Measurements from ENCODE around the gene GARNL3. TPM values are rescaled to one million over a fixed set of nuclear protein-coding genes. Genes with fewer than 3 reads are reported as not detected.

GARNL3 gene
- polyA plus RNA-seq, 1 donor, result 17.8 TPM

DNA sequence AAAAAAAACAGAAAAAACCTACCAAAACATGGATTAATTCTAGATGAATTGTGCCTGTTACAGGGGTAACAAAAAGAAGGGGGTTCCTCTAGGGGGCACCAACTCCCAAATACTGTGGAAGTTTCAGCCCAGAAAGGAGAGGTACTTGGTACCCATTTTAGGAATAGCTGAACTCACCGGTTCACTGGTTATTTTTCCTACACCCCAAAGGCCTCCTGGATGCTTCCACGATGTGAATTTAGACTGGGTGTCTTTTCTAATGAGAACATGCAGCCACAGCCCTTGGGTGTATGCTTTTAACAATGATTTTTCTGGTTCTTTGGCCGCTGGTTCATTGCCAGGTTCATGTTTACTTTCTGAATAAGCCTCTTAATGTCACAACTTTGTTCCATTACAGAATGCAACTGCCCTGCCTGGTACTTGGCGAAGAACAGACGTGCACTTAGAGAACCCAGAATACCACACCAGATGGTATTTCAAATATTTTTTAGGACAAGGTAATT, 46.7 kb downstream of the GARNL3 start:
- DNase-seq, result no peak

DNA sequence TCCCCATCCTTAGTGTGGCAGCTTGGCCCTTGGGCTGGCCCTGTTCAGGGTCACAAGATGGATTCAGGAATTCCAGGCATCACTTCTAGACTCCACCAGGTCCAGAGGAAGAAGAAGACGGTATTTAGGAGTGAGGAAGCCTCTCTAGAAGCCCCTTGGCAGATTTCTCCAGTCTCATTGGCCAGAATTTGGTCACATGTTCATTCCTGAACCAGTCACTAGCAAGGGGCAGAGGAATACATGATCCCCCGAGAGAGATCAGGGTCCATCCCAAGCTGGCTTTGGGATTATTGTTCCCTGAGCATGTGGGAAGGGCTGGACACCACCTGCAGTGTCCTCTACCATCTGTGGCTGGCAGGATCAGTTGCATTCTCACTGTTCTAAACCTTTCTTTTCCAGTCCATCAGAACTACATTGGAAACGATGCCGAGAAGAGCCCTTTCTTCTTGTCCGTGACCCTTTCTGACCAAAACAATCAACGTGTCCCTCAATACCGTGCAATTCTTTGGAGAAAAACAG, 48.5 kb downstream of the GARNL3 start:
- no peak for DNase-seq

DNA sequence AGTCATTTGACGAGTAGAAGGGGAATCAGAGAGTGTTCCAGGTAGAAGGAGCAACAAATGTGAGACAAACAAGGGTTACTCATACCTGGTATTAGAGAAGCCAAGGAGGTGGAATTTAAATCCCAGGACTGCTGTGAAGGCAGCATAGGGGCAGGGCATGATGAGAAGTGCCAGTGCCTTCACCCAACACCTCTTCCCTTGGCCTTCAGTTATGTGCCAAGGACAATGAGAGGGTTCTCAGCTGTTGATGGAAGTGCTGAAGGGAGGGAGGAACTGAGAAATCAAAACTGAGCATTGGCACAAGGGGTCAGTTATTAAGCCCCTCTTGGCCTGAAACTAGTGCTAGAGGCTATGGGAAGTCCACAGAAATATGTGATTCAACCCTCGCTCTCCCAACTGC, 50.3 kb downstream of the GARNL3 start:
- DNase-seq, result no peak

DNA sequence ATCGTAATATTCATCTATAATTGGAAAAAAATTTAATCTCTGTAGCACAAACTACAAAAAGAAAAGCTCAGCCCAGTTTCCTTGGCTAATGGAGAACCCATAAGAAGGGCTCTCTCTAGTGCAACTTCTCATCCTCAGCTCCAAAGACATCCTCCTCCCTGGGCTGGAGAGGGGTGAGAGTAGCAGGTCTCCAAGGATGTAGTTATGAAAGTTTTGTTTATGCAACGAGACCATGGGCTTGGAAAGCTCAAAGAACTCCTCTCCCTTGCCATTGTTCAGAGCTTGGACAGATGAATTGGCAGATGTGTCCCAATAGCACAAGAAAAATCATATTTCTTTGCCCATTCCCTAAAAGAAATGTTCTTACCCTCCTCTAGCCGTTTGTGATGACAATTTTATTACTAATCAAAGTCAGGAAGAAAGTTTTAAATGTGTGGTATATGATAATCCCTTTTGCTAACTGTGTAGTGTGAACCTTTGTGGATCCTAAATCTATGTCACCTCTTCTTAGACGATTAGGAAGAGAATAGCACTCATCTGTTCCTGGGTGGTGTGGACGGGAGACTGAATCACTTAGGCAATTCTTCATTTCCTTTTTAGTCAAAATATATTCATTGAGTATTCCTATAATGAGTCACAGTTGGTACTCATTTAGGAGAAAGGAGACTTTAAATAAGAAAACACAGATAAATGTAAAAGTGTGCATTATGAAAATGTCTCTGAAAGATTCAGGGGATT, 52.2 kb downstream of the GARNL3 start:
- no peak for DNase-seq

DNA sequence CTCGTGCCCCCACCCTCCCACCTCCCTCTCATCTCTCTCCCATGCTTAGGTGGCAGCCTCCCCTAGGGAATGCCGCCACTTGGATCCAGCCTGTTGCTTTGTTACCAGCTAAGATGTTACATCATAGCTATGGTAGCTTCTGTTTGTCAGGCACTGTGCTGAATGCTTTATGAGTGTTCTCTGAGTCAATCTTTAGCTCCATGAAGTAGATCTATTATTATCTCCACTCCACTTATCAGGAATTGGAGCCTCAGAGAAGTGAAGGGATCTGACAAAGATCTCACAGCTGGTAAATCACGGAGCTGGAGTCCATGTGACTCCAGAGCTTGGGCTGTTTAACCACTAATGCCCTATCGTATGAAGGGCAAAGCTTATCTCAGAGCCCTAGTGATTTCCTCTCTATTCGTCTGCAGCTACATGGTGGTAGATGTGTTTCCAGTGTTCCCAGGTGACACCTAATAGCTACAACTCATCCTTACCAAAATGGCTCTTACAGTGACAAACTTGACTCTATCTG, 54.1 kb downstream of the GARNL3 start:
- no peak for DNase-seq

DNA sequence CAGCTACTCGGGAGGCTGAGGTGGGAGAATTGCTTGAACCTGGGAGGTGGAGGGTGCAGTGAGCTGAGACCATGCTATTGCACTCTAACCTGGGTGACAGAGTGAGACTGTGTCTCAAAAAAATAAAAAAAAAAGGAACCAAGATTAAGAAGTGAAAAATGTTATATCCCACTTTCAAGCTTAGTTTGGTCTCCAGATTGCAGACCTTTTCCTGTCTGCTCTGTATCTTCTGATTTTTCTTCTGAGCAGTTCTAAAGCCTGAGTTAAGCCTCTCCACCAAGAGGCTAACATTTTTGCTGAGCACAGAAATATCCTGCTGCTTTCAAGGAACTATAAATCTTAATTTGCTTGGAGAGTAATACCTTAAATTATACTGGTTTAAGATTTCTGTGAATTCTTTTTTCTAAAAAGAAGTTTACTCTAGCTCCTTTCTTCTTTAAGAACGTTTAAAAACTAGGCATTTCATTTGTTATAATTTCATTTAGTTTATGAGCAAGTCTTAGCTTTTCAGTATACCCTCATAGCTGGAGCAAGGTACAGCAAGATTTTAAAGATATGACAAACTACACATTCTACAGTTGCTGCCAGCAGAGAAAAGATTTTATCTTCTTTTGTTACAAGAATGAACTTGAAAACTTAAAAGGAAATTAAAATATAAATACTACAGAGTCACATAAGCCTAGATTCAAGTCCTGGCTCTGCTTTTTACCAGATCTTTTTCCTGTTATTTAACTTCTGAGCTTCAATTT, 55.0 kb downstream of the GARNL3 start:
- DNase-seq, result no peak

DNA sequence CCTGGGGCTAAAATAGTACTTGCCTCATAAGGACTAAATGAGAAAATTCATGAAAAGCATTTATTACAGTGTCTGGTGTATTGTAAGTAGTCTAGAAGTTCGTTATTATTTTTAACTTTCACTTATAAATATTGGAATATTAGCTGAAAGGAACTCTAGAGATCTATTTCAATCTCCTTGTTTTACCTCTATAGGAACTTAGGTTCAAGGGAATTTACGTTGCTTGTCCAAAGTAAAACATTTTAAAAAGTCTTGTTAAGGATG, 55.5 kb downstream of the GARNL3 start:
- DNase-seq, result no peak

DNA sequence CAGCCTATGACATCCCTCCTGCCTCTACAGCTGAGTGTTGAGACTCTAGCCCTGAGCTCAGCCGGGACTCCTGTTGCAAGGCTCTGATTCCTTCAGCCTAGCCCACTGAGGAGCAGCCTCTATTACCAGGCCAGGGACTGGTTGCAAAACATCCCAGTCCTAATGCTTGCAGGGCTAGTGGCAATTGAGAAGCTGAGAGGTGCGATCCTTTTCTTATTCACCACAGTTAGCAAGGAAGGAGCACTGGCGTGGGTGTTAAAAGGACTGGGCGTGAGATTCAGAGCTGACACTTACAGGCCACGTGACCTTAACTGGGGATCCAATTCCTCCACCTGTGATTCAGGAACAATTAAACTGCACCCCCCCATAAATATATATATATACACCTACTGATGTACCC, 58.8 kb downstream of the GARNL3 start:
- DNase-seq, result no peak

DNA sequence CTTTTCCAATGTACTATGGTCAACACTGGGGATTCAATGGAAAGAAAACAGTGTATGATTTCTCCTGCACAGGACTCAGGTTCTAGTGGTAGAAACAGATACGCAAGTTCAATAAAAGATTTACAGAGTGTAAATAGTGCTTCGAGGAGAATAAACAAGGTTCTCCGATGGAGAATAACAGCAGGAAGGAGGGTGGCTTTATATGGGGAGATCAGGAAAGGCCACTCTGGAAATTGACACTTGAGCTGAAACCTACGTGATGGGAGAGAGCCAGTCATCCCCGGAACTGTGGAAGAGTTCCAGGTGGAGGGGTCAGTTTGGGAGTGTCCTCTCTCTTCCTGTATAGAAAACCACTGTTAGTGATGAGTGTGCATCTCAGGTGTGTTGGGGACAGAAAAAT, 65.9 kb downstream of the GARNL3 start:
- no peak for DNase-seq

DNA sequence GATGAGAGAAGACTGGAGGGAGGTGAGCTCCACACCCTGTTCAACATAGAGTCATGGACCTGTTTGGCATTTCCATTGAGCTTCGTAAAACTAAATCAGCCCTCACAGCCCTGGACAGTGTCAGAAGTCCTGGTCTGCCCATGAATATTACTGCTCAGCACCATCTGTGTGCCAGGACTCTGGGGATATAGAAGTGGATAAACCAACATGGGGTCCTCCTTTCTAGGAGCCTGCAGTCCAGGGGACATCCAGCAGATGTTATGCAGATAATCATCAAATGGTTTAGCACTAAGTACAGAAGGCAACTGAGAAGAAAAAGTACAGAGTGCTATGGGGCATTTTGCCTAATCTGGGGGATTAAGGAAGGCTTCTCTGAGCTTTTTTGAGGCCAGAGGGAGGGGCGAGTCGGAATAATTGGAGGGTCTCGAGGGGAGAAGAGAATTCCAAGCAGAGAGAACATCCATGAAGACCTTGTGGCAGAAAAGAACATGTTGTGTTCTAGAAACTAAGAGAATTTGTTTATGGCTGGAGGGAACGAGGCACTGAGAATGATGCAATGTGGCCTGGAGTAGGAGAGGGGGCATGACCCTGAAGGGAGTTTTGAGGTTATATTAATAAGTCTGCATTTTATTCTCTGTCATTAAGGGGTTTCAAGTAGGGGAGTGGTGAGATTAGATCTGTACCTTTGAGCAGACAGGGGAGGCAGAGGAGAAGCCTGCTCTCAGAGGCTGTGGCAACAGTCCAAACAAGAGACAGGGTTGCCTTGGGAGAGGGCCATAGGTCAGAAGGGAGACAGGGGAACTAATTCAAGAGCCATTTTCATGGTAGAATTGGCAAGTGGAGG, 68.9 kb downstream of the GARNL3 start:
- no peak for DNase-seq

DNA sequence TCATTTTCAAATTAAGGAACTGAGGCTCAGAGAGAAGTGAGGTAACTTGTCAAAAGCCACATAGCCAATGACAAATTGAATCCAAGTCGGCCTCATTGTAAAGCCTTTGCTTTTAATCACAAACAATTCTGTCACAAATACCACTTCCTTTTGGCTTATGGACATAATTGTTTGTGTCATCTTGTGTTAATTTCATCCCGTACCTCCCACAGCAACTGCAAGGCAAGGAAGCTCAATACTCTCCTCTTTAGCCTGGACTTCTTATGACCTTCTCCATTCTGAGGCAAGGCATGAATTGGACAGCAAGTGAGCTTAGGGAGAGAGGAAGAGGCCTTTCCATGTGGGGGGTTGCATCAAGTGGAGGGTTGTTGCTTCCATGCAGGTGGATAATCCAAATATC, 70.2 kb downstream of the GARNL3 start:
- DNase-seq, result no peak

DNA sequence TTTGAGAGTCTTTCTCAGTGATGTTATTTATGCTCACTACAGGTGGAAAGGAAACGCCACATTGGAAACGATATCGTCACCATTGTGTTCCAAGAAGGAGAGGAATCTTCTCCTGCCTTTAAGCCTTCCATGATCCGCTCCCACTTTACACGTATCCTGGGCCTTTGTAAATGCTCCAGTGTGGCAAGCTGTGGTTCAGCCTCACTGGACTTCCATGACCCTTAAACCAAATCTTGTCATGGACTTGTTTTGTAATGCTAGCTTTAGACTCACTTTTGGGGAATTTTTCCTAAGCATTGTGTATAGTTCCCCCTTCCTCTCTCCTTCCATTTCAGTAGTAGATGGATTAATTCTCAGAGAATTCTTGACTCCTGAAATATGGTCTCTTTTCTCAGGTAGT, 71.5 kb downstream of the GARNL3 start:
- no peak for DNase-seq

DNA sequence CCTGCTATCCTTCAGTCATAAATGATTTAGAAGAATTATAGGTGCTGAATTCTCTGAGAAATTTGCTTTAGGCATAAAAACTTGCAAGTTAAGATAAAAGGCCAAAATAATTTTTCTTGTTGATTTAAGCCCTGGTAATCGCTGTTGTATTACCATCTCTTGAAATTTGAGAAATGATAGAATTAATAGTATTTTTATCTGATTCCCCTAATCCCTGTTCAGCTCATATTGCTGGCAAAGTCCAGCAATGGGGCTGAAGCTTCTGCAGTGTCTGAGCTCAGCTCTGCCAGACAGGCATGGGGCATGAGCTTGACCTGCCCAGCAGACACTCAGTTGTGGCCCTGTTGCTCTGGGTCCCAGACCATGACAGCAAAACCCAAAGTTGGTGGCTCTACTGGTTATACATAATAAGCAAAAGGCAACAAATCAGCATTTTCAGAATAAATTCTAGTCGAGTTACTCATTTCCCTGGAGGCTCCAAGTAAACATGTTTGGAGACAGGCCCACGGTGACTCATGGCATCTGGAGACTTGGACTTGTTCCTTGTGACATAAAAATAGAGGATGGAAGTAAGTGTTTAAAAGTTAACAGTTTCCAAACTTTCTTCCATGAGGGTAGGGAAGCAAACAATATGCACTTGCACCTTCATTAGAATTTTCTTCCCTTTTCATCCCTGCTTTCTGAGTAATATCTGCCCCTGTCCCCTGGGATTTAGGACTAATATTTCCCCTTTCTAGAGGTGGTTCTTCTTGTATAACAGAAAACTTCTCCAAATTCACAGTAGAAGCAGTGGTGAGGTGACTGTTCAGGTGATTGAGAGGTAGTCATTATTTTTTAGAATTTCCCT, 72.2 kb downstream of the GARNL3 start:
- peak; percentile 87 for DNase-seq

DNA sequence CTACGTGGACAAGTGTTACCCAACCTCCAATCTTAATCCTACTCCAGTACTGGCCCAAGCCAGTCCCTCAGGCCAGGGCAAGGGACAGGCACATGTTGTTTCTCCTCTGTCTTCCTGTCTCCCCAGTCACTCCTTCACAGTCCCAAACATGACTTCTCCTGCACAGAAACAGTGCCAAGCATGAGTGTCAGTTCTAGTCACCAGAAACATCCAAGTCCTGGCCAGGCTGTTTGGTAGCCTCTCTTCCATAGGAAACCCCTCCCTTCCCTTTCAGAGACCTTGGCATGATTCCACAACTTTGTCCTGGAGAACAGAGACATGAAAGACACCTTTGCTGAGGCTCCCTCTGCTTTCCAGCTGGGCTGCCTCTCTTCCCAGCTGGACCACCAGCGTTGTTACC, 76.1 kb downstream of the GARNL3 start:
- no peak for DNase-seq

DNA sequence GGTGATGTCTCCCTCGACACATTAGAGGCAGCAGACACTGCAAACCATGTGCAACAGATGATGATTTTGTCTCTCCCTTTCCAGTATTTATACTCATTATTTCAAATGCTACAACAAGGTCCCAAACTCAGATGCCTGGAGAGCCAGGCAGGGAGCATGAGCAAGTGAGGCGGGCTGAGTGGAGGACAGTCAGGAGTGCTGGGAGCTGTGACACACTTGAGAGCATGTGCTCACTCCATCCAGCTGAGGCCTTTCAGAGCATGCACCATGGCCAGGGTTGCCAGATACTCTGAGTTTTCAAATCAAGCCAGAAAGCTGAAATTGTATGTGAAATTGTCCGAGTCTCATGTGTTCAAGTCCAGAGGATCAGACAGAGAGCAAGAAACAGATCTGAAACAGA, 76.6 kb downstream of the GARNL3 start:
- DNase-seq, result no peak

DNA sequence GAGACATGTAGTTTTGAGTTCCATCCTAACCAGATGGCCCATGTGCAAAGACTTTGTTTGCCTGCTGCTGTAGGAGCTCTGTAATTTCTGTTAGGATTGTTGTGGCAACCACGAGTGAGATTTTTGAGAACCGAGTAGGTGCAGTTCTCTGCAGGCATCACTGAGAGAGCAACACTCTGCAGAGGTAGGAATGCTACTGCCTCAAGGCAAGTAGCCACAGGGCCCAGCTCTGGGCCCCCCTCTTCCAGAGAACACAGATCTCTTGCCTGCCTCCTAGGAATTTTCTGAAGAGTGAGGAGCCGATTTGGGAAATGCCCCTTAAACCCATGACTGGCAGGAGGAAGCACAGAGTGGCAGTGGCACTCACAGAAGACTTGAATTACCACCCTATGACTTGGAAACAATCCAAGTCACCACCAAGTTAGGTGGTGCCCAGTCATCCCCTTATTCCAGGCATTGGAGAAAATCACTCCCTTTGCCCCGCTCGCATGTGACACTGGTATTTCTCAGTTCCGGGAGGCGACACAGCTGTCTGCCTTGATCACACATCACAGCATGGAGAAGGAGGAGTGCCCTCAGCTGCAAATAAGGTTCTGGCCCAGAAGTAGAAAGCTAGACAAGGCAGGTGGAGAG, 79.9 kb downstream of the GARNL3 start:
- no peak for DNase-seq

DNA sequence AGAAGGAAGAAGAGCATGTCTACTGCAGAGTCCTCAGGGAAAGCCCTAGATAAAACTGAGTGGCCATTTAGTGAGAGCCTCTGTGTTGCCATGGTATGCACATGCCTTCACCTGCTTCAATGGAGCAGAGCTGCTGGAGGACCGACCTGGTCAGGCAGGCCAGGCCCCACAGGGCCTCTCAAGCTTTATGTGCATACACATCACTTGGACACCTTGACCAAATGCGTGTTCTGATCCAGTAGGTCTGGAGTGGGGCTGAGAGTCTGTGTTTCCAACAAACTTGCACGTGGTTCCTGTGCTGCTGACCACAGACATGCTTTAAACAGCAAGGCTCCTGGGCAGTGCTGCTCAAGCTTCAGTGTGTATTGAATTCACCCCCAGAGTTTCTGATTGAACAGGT, 81.0 kb downstream of the GARNL3 start:
- no peak for DNase-seq

DNA sequence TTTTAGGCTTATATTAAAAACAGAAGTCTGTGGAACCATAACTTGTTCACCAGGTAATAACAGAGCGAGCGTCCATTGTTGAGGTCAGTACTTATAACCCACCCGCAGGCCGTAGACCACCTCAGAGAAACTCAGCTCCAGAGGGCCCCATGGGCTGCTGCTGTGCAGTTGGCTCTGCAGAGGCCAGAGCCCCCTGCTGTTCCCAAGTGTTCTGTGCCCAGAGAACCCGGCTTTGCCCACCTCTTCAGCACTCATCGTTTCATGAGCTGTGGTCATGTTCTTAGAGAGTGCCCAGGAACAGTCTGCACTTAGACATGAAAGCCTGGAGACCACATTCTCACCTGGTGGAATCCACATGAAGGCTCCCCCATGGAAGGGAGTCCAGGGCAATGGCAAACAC, 82.0 kb downstream of the GARNL3 start:
- no peak for DNase-seq

DNA sequence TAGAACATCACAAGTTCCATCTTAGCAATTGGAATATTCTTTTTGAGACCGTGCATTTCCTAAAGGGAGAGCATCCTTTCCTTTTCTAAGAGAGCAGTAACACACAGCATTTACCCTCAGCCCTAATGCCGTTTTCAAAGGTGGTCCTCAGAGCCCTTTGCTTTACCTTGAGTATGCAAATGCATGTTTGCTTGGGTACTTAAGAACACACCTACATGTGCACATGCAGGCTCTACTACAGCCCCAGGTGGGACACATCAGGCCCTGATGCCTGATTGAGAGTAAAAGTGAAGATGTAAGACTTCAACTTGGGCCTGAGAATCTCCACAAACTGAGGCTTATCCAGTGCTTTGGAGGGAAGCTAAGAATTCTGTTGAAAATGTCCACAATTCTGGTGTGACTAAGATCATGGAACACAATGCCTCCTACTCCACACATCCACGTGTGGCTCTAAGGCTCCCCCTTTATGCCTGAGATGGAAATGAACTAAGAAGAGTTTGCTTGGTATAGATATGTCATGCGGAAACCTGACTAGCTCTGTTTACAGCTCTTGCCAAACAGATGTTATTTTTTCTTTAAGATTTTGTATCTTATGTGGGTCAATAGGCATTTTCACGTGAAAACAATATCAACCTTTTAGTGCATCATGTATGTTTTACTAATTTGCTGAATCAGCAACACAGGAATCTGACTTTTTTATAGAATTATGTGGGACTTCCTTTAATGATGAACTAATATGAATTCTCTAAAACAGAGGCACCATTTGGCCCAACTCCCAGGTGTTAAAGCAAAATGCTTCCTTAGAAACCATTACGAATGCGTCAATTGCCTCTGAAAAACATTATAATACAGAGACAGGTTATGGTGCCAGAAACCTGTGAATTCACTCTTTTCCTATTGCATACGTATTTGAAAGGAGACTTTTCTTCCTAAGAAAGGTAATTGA, 83.5 kb downstream of the GARNL3 start:
- DNase-seq, result no peak

DNA sequence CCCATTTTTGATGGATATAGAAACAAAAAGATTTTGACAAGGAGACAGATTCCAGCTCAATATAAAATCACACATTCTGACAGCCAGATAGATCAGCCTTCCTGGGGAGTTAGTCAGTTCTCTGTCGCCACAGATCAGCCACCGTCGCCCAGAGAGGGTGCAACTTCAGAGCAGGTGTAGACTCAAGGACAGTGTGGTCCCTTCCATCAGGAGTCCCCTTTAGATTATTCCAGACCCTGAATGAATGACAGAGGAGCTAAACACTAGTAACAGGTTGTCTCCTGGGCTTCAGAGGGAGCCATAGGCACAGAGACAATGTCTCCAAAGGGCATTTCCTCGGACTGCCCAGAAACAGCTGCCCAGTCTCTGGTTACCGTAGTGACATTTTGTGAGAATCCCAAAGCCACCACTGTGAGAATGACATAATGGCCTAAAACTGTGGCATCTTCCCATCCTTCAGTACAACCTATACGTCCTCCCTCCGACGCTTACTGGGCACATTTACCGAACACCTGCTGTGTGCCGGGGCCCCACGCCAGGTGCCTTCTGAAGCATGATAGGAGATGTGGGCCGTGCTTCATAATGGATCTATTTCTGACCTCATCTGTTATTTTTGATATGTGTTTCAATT, 85.0 kb downstream of the GARNL3 start:
- DNase-seq, result no peak

All from hindlimb muscle (tissue), 1 donor.